Body of pancreas (tissue), 4 donors: ENCODE data around the gene LTBP1. TPM values are rescaled to one million over a fixed set of nuclear protein-coding genes. Genes with fewer than 3 reads are reported as not detected.

Source experiments
- ATAC-seq: fragments of 150-250 bp; one replicate; pipeline ENCODE4 v1.9.1; 2016
- DNase-seq, 4 donors: peaks; one replicate each; pipeline ENCODE4 v3.0.0-alpha.2; 2019
- H3K27ac ChIP-seq, 4 donors: fragments of 200-600 bp; sonication (generic); 1 replicate in 3 of 4; 2 replicates in 1 of 4; pipeline versions ENCODE4 v1.5.1 to v1.6.1; 2016 to 2019; ENCODE audit warnings: mild to moderate bottlenecking in 1 of 4, mixed read lengths in 1 of 4, moderate library complexity in 1 of 4
- H3K27me3 ChIP-seq, 2 donors: fragments of 200-600 bp; sonication (generic); one replicate each; pipeline ENCODE4 v1.6.0; 2016; ENCODE audit warnings: mild to moderate bottlenecking in 1 of 2
- H3K36me3 ChIP-seq, 2 donors: fragments of 200-600 bp; sonication (generic); replicated peaks in 1 of 2; 2 replicates each; pipeline ENCODE4 v1.5.1; 2016; ENCODE audit warnings: low read depth in 2 of 2; ENCODE audit not compliant: insufficient read depth in 1 of 2
- H3K4me1 ChIP-seq: fragments of 200-600 bp; sonication (generic); one replicate; pipeline ENCODE4 v1.6.0; 2016
- H3K4me3 ChIP-seq, 2 donors: fragments of 200-600 bp; sonication (generic); 1 replicate in 1 of 2; 2 replicates in 1 of 2; pipeline ENCODE4 v1.5.1; 2016 to 2019
- H3K9me3 ChIP-seq, 3 donors: fragments of 200-600 bp; sonication (generic); 1 replicate in 2 of 3; 2 replicates in 1 of 3; pipeline ENCODE4 v1.5.1; 2016
- CTCF ChIP-seq, 7 experiments: fragments of 450-650 bp in 4 of 7; fragments of 200-600 bp in 3 of 7; sonication (generic) in 3 of 7; IDR thresholded peaks; one replicate each; pipeline ENCODE4 v1.5.1; 2016 to 2019; ENCODE audit warnings: antibody characterized with exemption in 7 of 7
- POLR2A ChIP-seq, 3 donors: fragments of 450-650 bp; IDR thresholded peaks; one replicate each; pipeline ENCODE4 v1.6.1; 2016; ENCODE audit warnings: antibody characterized with exemption in 3 of 3, mild to moderate bottlenecking in 2 of 3
- WGBS, 2 donors: methylation state at CpG; one replicate each; pipeline ENCODE4 v1.1.5; 2017; 5-methylcytosine and 5-hydroxymethylcytosine counted together
- intact Hi-C: fragments of 100-400 bp; cut with DNase I; formaldehyde crosslinking; loops from one replicate; pipeline ENCODE4 v1.15.1; 2023
- total RNA-seq, 2 donors: library from RNA; depleted of rRNA; stranded (reverse); fragments of >200 nt; gene quantifications; one replicate each; pipeline ENCODE4 v1.1.0, GENCODE V29; 2016

The LTBP1 gene
- total RNA-seq, 2 donors from 2014 or later = 8.8 to 10.2 TPM

GRCh38 chr2:33093283-33093993 lies 146.7 kb downstream of the LTBP1 start:
- Histone ChIP-seq H3K9me3 (no peaks in the 10 kb centered on the region), H3K27me3 (no peaks in the 10 kb centered on the region), H3K4me3 (no peak overlapping the region), H3K4me1 (no peaks in the 10 kb centered on the region), H3K27ac (no peak overlapping the region), H3K36me3 (no peaks in the 10 kb centered on the region)
- WGBS, 2 donors = 83 to 88% methylated on average over 6 of the region's 6 CpGs
- no peak for ATAC-seq
- no peak for DNase-seq
- intact Hi-C loops = no loop called here
- TF ChIP-seq CTCF (IDR thresholded peaks at IDR 0.05) (no peak), POLR2A (IDR thresholded peaks at IDR 0.05) (no peak)

GRCh38 chr2:33094303-33094702 lies 147.6 kb downstream of the LTBP1 start:
- DNase-seq = no peak
- ATAC-seq = no peak

GRCh38 chr2:33099989-33100388 lies 153.2 kb downstream of the LTBP1 start:
- intact Hi-C loops = no loop called here
- no peak overlapping the region for H3K4me3 ChIP-seq
- H3K9me3 ChIP-seq = no peaks in the 10 kb centered on the region
- DNase-seq (no peak), ATAC-seq (no peak)
- H3K27ac ChIP-seq = no peak overlapping the region
- peaks cover 7% of the 10 kb centered on the region for H3K4me1 ChIP-seq
- H3K27me3 ChIP-seq = no peaks in the 10 kb centered on the region
- WGBS, 2 donors = 89 to 93% methylated on average over 4 of the region's 4 CpGs
- no peaks in the 10 kb centered on the region for H3K36me3 ChIP-seq
- TF ChIP-seq CTCF (IDR thresholded peaks at IDR 0.05) (no peak), POLR2A (IDR thresholded peaks at IDR 0.05) (no peak)

More at GRCh38 chr2:33094303-33094702, 147.6 kb downstream of the LTBP1 start:
- H3K27me3 ChIP-seq = no peaks in the 10 kb centered on the region
- TF ChIP-seq CTCF (IDR thresholded peaks at IDR 0.05) (no peak), POLR2A (IDR thresholded peaks at IDR 0.05) (no peak)
- intact Hi-C loops = no loop called here
- no peaks in the 10 kb centered on the region for H3K36me3 ChIP-seq
- no peak overlapping the region for H3K27ac ChIP-seq
- no peaks in the 10 kb centered on the region for H3K4me1 ChIP-seq
- no peak overlapping the region for H3K4me3 ChIP-seq
- 72 to 84% methylated on average over 1 of the region's 1 CpG for WGBS, 2 donors
- no peaks in the 10 kb centered on the region for H3K9me3 ChIP-seq

GRCh38 chr2:33100921-33101320 lies 154.2 kb downstream of the LTBP1 start:
- no peak overlapping the region for H3K4me3 ChIP-seq
- ATAC-seq = no peak
- TF ChIP-seq POLR2A (IDR thresholded peaks at IDR 0.05) (no peak), CTCF (IDR thresholded peaks at IDR 0.05) (no peak)
- H3K27me3 ChIP-seq = no peaks in the 10 kb centered on the region
- no peaks in the 10 kb centered on the region for H3K9me3 ChIP-seq
- H3K36me3 ChIP-seq = no peaks in the 10 kb centered on the region
- DNase-seq = no peak
- peaks cover 7% of the 10 kb centered on the region for H3K4me1 ChIP-seq
- intact Hi-C loops = no loop called here
- no peak overlapping the region for H3K27ac ChIP-seq

GRCh38 chr2:33104052-33104623 lies 157.4 kb downstream of the LTBP1 start:
- no peak overlapping the region for H3K27ac ChIP-seq

More at GRCh38 chr2:33104052-33104623, 157.4 kb downstream of the LTBP1 start:
- 54 to 65% methylated on average over 5 of the region's 5 CpGs for WGBS, 2 donors
- no peak overlapping the region for H3K4me3 ChIP-seq
- H3K36me3 ChIP-seq = no peaks in the 10 kb centered on the region
- DNase-seq (no peak), ATAC-seq (no peak)
- intact Hi-C loops = no loop called here
- TF ChIP-seq POLR2A (IDR thresholded peaks at IDR 0.05) (no peak), CTCF (IDR thresholded peaks at IDR 0.05) (no peak)
- H3K4me1 ChIP-seq = peaks cover 7% of the 10 kb centered on the region
- no peaks in the 10 kb centered on the region for H3K27me3 ChIP-seq
- H3K9me3 ChIP-seq = no peaks in the 10 kb centered on the region
